ENCODE measurements around the gene APH1B.

DNA sequence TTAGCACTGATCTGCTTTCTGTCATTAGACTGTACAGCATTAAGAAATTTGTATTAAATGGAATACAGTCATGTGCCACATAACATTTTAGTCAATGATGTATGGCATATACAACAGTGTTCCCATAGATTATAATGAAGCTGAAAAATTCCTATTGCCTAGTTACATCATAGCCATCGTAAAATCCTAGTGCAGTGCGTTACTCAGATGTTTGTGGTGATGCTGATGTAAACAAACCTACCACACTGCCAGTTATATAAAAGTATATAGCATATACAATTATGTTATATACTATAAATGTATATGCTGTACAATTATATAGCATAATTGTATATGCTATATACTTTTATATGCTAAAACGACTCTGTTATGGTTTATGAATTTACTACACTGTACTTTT is 41.7 kb downstream of the APH1B start:
- TF ChIP-seq, protein P1, sequence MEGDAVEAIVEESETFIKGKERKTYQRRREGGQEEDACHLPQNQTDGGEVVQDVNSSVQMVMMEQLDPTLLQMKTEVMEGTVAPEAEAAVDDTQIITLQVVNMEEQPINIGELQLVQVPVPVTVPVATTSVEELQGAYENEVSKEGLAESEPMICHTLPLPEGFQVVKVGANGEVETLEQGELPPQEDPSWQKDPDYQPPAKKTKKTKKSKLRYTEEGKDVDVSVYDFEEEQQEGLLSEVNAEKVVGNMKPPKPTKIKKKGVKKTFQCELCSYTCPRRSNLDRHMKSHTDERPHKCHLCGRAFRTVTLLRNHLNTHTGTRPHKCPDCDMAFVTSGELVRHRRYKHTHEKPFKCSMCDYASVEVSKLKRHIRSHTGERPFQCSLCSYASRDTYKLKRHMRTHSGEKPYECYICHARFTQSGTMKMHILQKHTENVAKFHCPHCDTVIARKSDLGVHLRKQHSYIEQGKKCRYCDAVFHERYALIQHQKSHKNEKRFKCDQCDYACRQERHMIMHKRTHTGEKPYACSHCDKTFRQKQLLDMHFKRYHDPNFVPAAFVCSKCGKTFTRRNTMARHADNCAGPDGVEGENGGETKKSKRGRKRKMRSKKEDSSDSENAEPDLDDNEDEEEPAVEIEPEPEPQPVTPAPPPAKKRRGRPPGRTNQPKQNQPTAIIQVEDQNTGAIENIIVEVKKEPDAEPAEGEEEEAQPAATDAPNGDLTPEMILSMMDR (IDR thresholded peaks at IDR 0.05; ENCODE audit: low read depth, low read length), result no peak
- no peak for TF ChIP-seq EZH2phosphoT487 (IDR thresholded peaks at IDR 0.05; ENCODE audit: low read depth)

Data from OCI-LY3 (cell line).